Memory B cell (primary cell): ENCODE measurements around the gene FAM181A.

Experiments
- ATAC-seq: fragments of 150-1000 bp; cut with Tn5 transposase; 2 replicates; pipeline ENCODE4 v1.10.0; 2021; ENCODE audit warnings: low read depth, mild to moderate bottlenecking, moderate library complexity
- DNase-seq, 2 donors: peaks; one replicate each; pipeline ENCODE4 v3.0.0; 2022; ENCODE audit warnings: low spot score in 2 of 2
- H3K27ac Mint-ChIP-seq: one replicate; pipeline ENCODE4 v1.8.0; 2022; ENCODE audit warnings: mild to moderate bottlenecking, moderate library complexity, mixed read lengths
- H3K27me3 Mint-ChIP-seq: one replicate; pipeline ENCODE4 v1.8.0; 2022; ENCODE audit warnings: mixed read lengths
- H3K36me3 Mint-ChIP-seq: one replicate; pipeline ENCODE4 v1.8.0; 2022; ENCODE audit warnings: mild to moderate bottlenecking, mixed read lengths
- H3K4me1 Mint-ChIP-seq: one replicate; pipeline ENCODE4 v1.8.0; 2022; ENCODE audit warnings: mixed read lengths
- H3K4me3 Mint-ChIP-seq: one replicate; pipeline ENCODE4 v1.8.0; 2022; ENCODE audit warnings: mild to moderate bottlenecking, moderate library complexity, mixed read lengths
- H3K9me3 Mint-ChIP-seq: one replicate; pipeline ENCODE4 v1.8.0; 2022; ENCODE audit warnings: mixed read lengths

FAM181A gene

DNA sequence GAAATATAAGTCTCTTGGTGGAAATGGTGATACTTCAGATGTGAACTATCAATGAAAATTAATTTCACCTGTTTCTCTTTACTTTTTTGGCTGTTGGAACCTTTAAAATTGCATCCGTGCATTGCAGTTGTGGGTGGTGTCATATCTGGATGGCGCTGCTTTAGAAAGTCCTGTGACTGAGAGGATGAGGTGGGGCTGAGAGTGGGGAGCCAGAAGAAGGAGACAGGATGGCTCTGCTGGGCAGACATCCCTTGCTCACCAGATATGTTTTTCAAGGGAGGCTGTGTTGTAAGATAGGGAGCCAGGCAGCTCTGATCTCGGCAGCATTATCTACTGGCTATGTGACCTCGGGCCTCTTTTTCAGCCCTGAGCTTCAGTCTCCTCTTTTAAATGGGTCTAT lies 36.5 kb downstream of the FAM181A start:
- Mint-ChIP-seq H3K9me3 (peaks cover 5% of the 10 kb centered on the region), H3K4me3 (peak overlapping the region; percentile 5), H3K4me1 (peaks cover 65% of the 10 kb centered on the region), H3K36me3 (peaks cover 3% of the 10 kb centered on the region), H3K27ac (peak overlapping the region; percentile 93), H3K27me3 (no peaks in the 10 kb centered on the region)
- ATAC-seq: no peak
- no peak for DNase-seq

DNA sequence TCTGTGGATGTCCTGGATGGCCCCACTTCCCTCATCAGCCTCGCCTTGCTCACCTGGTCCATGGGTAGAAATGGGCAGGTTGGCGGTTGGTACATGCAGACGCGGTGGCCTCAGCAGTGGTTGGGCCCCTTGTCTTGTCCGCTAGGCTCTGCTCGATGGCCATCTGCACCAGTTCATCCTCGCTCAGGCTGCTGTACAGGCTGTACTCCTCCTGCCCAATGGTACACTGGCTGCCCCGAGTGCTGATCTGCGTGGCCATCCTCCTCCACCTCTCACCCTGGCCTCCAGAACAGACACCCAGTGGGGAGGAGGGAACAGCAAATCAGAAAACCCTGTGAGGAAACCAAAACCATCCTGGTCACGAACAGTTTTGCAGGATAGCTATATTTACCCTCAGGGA lies 37.1 kb downstream of the FAM181A start:
- ATAC-seq: no peak
- no peak for DNase-seq

GRCh38 chr14:93964820-93965286 lies 37.7 kb downstream of the FAM181A start:
- no peak overlapping the region for H3K4me3 Mint-ChIP-seq
- no peak for DNase-seq
- peaks cover 3% of the 10 kb centered on the region for H3K36me3 Mint-ChIP-seq
- ATAC-seq: no peak
- peaks cover 5% of the 10 kb centered on the region for H3K9me3 Mint-ChIP-seq
- H3K4me1 Mint-ChIP-seq: peaks cover 60% of the 10 kb centered on the region
- H3K27ac Mint-ChIP-seq: peak overlapping the region; percentile 24
- H3K27me3 Mint-ChIP-seq: no peaks in the 10 kb centered on the region

More for the DNA sequence above, 37.1 kb downstream of the FAM181A start:
- H3K4me3 Mint-ChIP-seq: no peak overlapping the region
- H3K36me3 Mint-ChIP-seq: peaks cover 3% of the 10 kb centered on the region
- H3K27ac Mint-ChIP-seq: peak overlapping the region; percentile 93
- peaks cover 65% of the 10 kb centered on the region for H3K4me1 Mint-ChIP-seq
- no peaks in the 10 kb centered on the region for H3K27me3 Mint-ChIP-seq
- H3K9me3 Mint-ChIP-seq: peaks cover 5% of the 10 kb centered on the region

DNA sequence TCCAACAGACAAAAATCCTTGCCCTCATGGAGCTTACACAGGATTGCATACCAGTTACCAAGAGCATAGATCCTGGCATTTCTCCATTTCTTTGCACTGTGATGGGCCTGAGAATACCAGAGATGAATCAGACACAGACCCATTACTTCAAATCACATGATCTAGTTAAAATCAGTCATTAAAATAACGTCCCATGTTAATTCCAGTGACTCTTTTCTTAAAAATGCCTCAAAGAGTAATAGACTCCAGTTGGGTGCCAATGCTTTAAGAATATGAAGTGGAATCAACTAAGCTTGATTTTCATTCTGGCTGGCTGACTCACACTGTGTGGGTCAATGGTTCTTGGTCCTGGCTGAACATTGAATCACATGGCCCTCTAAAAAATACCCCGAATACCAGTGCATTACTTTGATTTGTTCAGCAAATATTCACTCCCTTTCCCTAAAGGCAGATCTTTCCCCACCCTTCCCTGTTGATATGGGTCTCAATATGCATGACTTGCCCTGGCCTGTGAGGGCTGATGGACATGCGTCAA lies 38.2 kb downstream of the FAM181A start:
- peaks cover 3% of the 10 kb centered on the region for H3K36me3 Mint-ChIP-seq
- peak overlapping the region; percentile 43 for H3K27ac Mint-ChIP-seq
- H3K4me3 Mint-ChIP-seq: no peak overlapping the region
- ATAC-seq: no peak
- no peak for DNase-seq
- peaks cover 5% of the 10 kb centered on the region for H3K9me3 Mint-ChIP-seq
- H3K27me3 Mint-ChIP-seq: no peaks in the 10 kb centered on the region
- peaks cover 57% of the 10 kb centered on the region for H3K4me1 Mint-ChIP-seq

GRCh38 chr14:93965946-93966474 lies 38.9 kb downstream of the FAM181A start:
- H3K4me1 Mint-ChIP-seq: peaks cover 57% of the 10 kb centered on the region
- peaks cover 3% of the 10 kb centered on the region for H3K36me3 Mint-ChIP-seq
- no peak for DNase-seq
- peak overlapping the region; percentile 43 for H3K27ac Mint-ChIP-seq
- no peak overlapping the region for H3K4me3 Mint-ChIP-seq
- no peaks in the 10 kb centered on the region for H3K27me3 Mint-ChIP-seq
- H3K9me3 Mint-ChIP-seq: peaks cover 5% of the 10 kb centered on the region
- ATAC-seq: no peak

DNA sequence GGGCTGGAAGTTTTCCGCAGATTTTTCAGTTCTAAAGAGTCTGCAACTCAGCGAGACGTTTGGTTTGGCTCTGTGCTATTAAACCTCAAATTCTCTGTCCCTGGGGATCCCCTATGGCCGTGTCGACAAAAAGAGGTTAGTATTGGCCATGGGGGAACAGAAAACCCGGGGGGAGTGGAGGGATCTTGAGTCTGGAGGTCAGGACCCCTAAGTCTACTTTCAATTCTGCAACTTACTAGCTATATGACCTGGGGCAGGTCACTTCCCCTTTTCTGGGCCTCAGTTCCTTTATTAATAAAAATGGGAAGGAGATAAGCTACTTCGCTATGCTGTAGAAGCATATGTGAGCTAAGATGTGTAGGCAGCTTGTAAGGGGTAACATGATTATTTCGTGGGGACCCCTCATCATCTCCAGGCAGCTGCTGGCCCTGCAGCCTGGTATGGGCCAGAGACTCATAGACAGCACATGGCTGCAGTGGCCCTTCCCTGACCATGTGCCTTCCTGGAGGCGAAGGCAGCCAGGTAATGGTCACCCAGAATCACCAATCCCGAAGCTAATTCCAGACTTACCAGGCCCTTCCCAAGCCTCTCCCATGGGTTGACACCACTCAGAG lies 40.6 kb downstream of the FAM181A start:
- peak; percentile 49 to 56 for DNase-seq
- peak; percentile 64 for ATAC-seq
- no peaks in the 10 kb centered on the region for H3K27me3 Mint-ChIP-seq
- peak overlapping the region; percentile 10 for H3K27ac Mint-ChIP-seq
- H3K9me3 Mint-ChIP-seq: peaks cover 5% of the 10 kb centered on the region
- peaks cover 53% of the 10 kb centered on the region for H3K4me1 Mint-ChIP-seq
- peak overlapping the region; percentile 49 for H3K4me3 Mint-ChIP-seq
- H3K36me3 Mint-ChIP-seq: peaks cover 3% of the 10 kb centered on the region

DNA sequence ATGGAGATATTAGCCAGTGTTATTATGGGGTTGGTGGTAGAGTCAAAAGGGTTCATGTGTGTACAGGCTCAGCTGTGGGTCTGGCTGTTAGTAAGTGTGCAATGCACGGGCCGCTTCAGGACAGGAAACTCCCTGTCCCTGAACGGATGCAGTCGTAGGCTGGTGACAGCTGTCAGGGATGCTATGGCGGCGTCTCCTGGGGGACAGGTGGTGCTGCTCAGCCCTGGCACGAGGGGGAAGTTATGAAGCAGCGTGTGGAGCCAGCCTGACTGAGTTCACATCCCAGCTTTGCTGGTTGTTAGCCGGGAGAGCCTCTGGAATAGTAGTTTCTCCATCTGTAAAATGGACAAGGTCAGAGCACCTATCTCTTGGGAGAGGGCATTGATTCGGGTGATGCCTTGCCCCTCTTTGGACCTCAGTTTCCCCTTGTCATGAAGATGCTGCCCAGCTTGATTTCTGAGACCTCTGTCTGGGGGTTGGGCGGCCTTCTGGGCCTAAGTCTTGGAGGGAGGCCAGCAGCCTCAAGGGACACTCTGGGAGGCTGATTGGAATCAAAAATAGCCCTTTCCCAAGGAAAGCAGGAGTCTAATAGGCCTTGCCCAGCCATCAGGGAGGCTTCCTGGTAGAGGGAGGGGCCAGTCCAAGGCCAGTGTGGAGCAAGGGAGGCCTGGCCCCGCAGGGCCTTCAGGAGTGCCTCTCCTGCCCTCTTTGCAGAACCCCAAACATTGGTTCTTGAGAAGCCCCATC lies 42.1 kb downstream of the FAM181A start:
- peak overlapping the region; percentile 10 for H3K27ac Mint-ChIP-seq
- H3K4me3 Mint-ChIP-seq: peak overlapping the region; percentile 6
- H3K4me1 Mint-ChIP-seq: peaks cover 41% of the 10 kb centered on the region

GRCh38 chr14:93970585-93970964 lies 43.4 kb downstream of the FAM181A start:
- H3K27me3 Mint-ChIP-seq: peaks cover 1% of the 10 kb centered on the region
- no peaks in the 10 kb centered on the region for H3K9me3 Mint-ChIP-seq
- H3K27ac Mint-ChIP-seq: peak overlapping the region; percentile 75
- H3K4me1 Mint-ChIP-seq: peaks cover 34% of the 10 kb centered on the region
- ATAC-seq (peak; percentile 63), DNase-seq (peak; percentile 59 to 61)
- H3K36me3 Mint-ChIP-seq: no peaks in the 10 kb centered on the region
- peak overlapping the region; percentile 92 for H3K4me3 Mint-ChIP-seq

More for the DNA sequence above, 42.1 kb downstream of the FAM181A start:
- Mint-ChIP-seq H3K9me3 (peaks cover 5% of the 10 kb centered on the region), H3K27me3 (no peaks in the 10 kb centered on the region), H3K36me3 (peaks cover 3% of the 10 kb centered on the region)
- ATAC-seq: peak; percentile 21
- DNase-seq: no peak

- peak overlapping the region; percentile 92 for H3K4me3 Mint-ChIP-seq
- peak overlapping the region; percentile 75 for H3K27ac Mint-ChIP-seq
- DNase-seq (peak; percentile 33 to 39), ATAC-seq (peak; percentile 47)
- peaks cover 6% of the 10 kb centered on the region for H3K27me3 Mint-ChIP-seq
- no peaks in the 10 kb centered on the region for H3K9me3 Mint-ChIP-seq
- peaks cover 39% of the 10 kb centered on the region for H3K4me1 Mint-ChIP-seq
- H3K36me3 Mint-ChIP-seq: peaks cover 1% of the 10 kb centered on the region
These were observed 44.0 kb downstream of the FAM181A start for GRCh38 chr14:93970965-93971634.

- ATAC-seq (no peak), DNase-seq (no peak)
- H3K4me3 Mint-ChIP-seq: peak overlapping the region; percentile 92
- H3K36me3 Mint-ChIP-seq: peaks cover 2% of the 10 kb centered on the region
- H3K9me3 Mint-ChIP-seq: peaks cover 1% of the 10 kb centered on the region
- peak overlapping the region; percentile 75 for H3K27ac Mint-ChIP-seq
- peaks cover 42% of the 10 kb centered on the region for H3K4me1 Mint-ChIP-seq
- H3K27me3 Mint-ChIP-seq: peaks cover 9% of the 10 kb centered on the region
These were observed 44.5 kb downstream of the FAM181A start for GRCh38 chr14:93971635-93972027.

DNA sequence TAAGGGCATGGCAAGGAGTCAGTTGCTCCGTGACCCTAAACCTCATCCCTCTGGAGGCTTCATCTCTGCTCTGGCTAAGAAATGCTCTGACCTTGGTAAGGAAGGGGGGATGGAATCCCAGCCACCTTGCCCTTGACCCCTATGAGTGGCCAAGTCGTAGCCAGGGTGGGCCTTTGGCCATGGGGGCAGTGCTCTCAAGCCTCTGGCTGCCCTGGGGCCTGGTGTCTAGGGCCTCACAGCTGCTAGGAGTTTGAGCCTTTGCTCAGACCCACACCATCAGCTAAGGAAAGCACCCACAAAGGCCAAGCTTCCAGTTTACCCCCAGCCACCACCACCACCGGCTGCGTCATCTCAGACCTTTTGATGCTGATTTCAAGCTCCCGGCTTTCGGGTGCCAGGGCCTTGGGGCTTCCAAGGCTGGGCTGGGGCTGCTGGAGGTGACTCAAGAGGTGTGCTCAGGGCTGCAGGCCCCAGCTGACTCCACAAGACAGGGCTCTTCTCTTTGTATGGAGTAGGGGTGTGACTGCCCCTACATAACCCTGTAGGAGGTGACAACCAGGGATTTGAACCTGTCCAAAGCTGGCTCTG lies 45.6 kb downstream of the FAM181A start:
- DNase-seq: no peak
- peaks cover 45% of the 10 kb centered on the region for H3K4me1 Mint-ChIP-seq
- H3K27me3 Mint-ChIP-seq: peaks cover 12% of the 10 kb centered on the region
- no peak overlapping the region for H3K27ac Mint-ChIP-seq
- H3K36me3 Mint-ChIP-seq: peaks cover 4% of the 10 kb centered on the region
- H3K4me3 Mint-ChIP-seq: no peak overlapping the region
- peaks cover 5% of the 10 kb centered on the region for H3K9me3 Mint-ChIP-seq
- no peak for ATAC-seq

- H3K27me3 Mint-ChIP-seq: peaks cover 12% of the 10 kb centered on the region
- H3K27ac Mint-ChIP-seq: no peak overlapping the region
- no peak overlapping the region for H3K4me3 Mint-ChIP-seq
- ATAC-seq: no peak
- peaks cover 40% of the 10 kb centered on the region for H3K4me1 Mint-ChIP-seq
- no peak for DNase-seq
- peaks cover 5% of the 10 kb centered on the region for H3K9me3 Mint-ChIP-seq
- H3K36me3 Mint-ChIP-seq: peaks cover 4% of the 10 kb centered on the region
These were observed 46.5 kb downstream of the FAM181A start for GRCh38 chr14:93973607-93974006.

GRCh38 chr14:93974299-93974698 lies 47.2 kb downstream of the FAM181A start:
- peaks cover 12% of the 10 kb centered on the region for H3K27me3 Mint-ChIP-seq
- DNase-seq (no peak), ATAC-seq (no peak)
- H3K36me3 Mint-ChIP-seq: peaks cover 4% of the 10 kb centered on the region
- no peak overlapping the region for H3K4me3 Mint-ChIP-seq
- peaks cover 5% of the 10 kb centered on the region for H3K9me3 Mint-ChIP-seq
- peaks cover 35% of the 10 kb centered on the region for H3K4me1 Mint-ChIP-seq
- no peak overlapping the region for H3K27ac Mint-ChIP-seq
